ENCODE data around the gene CSF1R.

CSF1R gene

DNA sequence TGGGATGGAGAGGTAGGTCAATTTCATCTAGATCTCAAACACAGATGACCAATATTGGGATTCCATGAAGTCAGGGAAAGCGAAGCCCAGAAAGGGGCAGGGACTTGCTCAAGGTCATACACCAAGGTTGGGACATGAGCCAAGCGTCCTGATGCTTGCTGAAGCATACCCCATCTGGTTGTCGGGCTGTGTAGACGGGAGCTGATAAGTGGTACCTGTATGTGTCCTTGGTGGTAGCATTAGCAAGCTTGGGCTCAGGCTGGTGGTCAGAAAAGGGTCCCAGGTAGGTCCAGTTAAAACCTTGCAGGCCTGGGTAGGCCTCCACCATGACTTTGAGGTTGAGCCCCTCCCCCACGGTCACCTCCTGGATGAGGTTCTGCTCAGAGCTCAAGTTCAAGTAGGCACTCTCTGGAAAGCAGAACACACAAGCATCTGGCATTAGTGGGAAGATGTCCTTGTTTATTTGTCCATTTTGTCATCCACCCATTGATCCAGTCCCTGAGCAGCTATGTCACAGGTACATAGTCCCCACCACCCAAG, 13.2 kb downstream of the CSF1R start:
- DNase-seq (ENCODE audit: low read depth in 2 of 2, low spot score in 1 of 2), result no peak

DNA sequence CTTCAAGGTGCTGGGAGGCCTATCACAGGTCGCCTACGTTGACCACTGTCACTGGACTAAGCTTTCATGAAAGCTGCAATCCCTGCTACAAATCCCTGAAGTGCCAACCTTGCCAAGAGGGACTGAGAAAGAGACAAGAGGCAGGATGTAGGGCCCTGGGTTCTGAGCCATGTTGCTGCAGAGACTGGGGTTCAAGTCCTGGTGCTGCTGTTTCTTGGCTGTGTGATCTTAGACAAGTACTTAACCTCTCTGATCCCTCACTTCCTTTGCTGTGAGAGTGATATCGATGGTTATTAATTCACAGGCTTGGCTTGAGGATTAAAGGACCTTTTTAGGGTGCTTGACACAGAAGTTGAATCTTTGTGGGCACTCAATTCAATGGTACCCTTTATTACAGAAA, 15.5 kb downstream of the CSF1R start:
- no peak for DNase-seq (ENCODE audit: low read depth in 2 of 2, low spot score in 1 of 2)

DNA sequence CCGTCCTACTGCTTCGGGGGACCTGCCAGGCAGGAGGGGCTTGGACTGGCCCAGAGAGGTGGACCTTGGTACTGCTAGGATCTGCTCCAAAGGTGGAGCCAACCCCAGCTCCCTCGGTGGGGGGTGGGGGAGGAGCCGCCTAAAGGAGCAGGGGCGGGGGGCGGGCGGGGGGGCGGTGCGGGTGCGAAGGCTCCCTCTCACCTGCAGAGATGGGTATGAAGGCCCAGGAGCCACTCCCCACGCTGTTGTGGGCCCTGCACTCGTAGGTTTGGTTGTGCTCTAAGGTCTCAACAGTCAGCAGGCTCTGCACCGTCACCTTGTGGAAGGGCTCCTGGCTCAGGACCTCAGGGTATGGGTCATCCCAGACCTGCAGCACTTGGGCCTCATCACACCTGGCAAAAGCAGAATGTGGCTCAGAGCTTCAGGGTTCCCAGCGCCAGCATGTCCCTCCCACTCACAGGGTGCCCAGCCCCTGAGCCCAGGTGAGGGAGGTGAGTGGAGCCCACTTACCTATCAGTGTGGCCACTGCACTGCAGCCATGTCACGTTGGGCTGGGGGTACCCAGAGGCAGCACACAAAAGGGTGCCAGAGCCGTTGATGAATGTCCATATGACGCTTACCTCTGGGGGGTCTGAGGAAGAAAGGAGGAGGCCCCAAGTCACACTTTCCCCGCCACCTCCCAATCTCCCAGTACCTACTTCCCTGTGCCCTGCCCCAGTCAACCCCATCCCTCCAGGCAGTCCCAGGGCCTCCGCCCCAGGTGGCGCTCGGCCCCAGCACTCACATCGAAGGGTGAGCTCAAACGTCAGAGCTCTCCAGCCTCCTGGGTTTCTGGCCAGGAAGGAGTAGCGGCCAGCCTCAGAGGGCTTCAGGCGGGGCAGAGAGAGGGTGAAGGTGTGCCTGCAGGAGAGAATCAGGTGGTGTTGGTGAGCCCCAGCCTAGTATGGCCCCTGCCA, 16.4 kb downstream of the CSF1R start:
- DNase-seq (ENCODE audit: low read depth in 2 of 2, low spot score in 1 of 2), result no peak

DNA sequence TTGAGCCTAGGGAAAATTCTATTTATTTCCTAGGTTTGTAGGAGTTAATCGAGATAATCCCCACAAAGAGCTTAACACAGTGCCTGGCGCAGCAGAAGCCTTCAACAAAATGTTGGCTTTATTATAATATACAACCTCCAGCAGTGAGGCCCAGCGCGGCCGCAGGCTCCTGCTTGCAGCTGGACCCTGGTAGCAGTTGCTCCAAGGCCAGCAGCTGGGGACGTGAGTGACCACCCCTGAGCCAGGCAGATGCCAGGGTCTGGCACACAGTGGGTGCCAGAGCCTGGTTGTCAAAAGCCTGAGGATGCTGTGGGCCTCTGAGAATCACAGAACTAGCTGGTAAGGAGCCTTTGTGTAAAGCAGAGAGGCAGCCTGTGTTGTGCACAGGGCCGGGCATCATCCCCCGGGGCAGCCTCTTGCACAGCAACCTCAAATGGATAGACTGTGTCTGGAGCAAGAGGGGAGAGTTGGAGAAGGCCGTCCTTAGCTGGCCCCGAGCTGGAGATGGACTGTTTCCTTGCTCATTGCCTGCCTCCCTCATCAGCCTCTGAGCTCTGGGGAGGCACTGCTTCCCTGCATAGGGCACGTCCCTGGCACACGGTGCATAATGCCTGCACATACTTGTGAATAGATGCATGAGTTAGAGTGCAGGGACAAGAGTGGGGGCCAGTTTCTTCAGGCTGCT, 17.3 kb downstream of the CSF1R start:
- DNase-seq (ENCODE audit: low read depth in 2 of 2, low spot score in 1 of 2), result no peak

DNA sequence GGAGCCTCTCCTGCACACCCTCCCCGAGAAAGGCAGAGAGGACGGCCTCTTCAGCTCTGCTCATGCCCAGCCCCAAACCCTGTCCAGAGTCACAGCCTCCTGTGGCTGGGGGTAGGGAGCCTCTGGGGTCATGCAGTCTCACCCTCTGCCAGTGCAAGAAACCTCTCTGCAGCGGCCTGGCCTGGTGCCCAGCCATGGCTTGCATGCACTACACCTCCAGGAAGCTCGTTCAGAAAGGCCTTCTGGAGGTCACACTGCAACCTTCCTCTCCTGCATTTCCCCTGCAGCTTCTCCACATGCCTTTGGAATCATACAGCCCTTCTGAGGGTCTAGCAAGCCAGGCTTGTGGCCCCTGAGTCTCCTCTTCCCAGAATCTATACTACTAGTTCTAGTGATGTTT, 17.9 kb downstream of the CSF1R start:
- DNase-seq (ENCODE audit: low read depth in 2 of 2, low spot score in 1 of 2), result no peak

DNA sequence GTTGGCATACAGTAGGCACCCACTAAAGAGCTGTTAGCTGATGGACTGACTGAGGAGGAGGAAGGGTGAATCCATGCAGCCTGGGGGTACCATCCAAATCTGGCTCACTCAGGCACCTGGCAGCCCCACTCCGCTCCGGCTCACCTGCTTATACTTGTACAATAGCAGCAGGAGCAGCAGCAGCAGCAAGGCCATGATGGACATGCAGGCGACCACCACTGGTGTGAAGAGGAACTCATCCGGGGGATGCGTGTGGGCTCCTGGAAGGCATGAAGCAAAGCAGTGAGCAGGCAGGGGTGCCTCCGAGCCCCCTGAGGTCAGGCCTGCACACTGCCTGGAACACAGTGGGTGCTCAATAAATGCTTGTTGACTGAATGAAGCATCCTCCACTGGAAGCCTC, 18.3 kb downstream of the CSF1R start:
- no peak for DNase-seq (ENCODE audit: low read depth in 2 of 2, low spot score in 1 of 2)

DNA sequence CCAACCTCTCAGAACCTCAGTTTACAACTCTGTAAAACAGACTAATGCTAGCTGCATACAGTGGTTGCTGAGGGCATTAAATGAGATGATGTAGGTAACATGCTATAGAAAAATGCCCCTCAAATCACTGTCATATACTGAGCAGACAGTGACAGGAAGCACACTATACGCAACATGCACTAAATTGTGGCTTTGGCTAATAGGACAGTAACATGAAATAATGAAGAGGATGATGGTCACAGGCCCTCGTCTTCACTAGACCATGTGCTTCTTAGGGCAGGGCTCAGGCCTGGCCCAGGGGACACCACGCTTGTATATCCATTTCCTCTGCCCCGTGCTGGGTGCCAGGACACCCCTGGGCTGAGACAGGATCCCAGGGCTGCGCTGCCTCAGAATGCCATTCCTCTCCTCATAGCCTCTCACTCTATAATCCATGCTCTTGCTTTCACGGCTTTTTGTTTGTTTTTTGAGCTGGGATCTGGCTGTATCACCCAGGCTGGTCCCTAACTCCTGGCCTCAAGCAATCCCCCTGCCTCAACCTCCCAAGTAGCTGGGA, 18.9 kb downstream of the CSF1R start:
- no peak for DNase-seq (ENCODE audit: low read depth in 2 of 2, low spot score in 1 of 2)

DNA sequence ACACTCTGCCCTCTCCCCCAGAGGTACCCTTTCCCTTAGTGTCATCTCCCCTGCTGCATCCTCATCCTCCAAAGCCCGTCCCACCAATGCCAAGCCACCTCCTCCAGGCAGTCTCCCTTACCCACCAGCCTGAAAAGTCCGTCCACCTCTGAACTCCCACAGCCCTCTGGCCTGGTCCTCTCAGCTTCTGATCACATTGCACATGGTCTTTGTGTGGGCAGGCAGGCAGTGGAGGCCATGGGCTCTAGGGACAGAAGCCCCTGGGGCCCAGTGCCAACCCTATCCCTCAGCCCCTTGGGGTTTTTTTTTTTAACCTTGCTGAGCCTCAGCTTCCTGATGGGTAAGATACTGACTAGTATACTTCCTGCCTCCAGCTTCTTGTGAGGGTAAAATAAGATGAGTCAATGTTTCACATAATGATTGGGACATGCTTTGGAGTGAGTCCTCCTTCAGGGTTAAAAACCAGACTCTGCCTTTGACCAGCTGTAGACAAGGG, 19.4 kb downstream of the CSF1R start:
- DNase-seq (ENCODE audit: low read depth in 2 of 2, low spot score in 1 of 2), result no peak

DNA sequence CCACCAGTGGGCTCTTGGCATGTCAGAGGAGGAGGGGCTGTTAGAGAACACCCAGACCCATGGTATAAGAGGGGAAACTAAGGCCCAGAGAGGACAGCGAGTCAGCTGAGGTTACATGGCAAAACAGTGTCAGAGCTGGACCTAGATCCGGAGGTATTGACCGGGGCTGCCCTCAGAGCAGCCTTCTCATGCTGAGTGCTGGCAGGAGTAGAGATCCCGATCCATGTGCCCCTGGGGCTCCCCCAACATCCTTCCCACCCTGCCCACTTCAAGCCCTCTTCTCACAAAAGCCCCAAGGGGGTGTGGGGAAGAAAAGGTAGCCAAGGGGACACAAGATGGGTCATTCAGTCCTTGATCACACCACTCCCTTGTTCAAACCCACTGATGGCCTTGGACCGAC, 19.9 kb downstream of the CSF1R start:
- no peak for DNase-seq (ENCODE audit: low read depth in 2 of 2, low spot score in 1 of 2)

DNA sequence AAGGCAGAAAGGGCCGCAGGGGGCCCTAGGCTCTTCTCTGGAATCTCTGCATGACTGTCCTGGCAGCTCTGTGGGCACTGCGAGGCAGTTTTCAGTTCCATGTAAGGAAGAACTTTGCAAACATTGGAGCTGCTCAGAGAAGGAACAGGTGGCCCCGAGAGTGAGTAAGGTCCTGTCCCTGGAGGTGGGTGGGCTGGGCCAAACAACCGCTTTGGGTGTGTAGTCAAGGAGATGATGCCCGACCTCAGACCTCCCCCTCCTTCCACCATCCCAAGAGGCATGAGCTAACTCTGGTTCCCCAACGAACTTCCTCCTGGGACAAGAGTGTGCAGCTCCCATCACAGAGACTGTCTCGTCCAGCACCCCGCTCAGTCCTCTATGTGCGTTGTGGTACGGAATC, 20.5 kb downstream of the CSF1R start:
- no peak for DNase-seq (ENCODE audit: low read depth in 2 of 2, low spot score in 1 of 2)

DNA sequence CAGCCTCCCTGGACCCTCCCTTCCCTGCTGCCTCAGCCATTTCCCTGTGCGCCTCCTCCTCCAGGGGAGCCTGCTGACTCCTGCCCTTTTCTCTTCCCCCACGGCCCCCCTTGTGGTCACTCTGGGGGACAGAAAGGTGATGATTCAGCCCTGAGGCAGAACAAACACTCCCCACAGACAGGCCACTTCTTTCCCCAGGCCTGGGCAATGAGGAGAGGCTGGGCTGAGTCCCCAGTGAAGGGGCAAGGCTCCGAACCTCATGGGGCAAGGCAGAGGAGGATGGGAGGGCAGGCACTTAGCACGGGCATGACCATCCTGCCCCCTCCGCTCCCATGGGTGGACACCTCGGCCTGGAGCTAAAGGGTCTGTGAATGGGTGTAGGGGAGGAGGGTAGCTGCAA, 21.0 kb downstream of the CSF1R start:
- no peak for DNase-seq (ENCODE audit: low read depth in 2 of 2, low spot score in 1 of 2)

DNA sequence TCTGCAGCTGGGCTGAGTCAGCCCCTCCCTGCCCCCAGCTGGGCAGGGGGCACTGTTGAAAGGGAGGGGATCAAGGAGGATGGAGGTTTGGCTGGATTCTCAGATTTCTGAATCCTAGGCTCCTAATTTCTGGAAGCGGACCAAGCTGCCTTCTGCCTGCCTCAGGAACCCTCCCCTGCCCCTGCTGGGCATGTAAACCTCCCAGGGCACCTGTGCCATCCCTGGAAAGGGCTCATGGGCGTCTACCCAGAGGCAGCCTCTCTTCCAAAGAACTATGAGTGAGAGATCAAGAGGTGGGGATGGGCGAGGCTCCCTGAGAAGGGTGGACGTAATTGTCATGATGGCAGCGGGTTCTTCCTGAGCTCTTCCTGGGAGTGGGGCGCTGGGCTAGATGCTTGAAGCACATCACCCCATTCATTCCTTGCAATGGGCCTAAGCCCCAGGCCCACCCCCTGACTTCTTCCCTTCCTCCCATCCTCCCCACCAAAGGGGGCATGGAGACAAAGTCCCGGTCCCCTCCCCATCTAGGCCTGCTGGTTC, 21.6 kb downstream of the CSF1R start:
- DNase-seq (ENCODE audit: low read depth in 2 of 2, low spot score in 1 of 2), result no peak

DNA sequence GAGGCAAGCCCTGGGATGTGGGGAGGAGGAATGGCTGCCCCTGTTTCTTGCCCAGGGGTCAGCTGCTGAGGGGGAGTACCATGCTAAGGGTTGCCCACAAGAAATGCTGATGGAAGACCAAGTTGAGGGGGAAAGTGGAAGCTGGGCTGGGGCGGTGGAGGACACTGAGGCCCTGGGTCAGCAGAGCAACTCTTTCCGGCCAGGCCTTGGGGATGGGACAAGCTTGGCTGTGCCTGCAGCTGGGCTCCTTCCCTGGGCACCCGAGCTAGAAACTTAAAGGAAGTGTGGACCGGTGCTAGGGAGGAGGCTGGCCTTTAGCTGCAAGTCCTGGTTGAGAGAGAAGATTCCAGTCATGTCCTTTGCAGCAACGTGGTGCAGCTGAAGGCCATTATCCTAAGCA, 22.7 kb downstream of the CSF1R start:
- DNase-seq (ENCODE audit: low read depth in 2 of 2, low spot score in 1 of 2), result no peak

DNA sequence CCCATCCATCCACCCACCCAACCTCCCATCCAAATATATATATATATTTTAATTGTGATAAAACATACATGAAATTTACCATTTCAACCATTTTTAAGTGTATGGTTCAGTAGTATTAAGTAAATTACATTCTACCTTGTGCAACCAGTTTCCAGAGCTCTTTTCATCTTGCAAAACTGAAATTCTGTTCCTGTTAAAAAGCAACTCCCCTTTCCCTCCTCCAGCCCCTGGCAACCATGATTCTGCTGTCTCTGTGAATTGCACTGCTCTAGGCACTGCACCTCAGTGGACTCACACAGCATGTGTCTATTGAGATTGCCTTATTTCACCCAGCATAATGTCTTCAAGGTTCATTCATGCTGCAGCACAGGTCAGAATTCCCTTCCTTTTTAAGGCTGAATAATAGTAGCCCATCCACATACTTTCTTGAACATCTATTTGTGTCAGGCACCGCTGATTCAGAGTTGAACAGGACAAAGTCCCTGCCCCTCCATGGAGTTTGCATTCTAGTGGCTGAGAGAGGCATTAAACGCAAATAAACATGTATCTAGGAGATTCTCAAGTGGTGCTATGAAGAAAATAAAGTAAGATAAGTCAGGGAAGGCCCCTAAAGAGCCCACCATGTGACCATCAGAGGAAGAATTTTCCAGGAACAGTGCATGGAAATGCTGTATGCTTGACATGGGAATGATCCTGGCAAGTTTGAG, 24.0 kb downstream of the CSF1R start:
- no peak for DNase-seq (ENCODE audit: low read depth in 2 of 2, low spot score in 1 of 2)

DNA sequence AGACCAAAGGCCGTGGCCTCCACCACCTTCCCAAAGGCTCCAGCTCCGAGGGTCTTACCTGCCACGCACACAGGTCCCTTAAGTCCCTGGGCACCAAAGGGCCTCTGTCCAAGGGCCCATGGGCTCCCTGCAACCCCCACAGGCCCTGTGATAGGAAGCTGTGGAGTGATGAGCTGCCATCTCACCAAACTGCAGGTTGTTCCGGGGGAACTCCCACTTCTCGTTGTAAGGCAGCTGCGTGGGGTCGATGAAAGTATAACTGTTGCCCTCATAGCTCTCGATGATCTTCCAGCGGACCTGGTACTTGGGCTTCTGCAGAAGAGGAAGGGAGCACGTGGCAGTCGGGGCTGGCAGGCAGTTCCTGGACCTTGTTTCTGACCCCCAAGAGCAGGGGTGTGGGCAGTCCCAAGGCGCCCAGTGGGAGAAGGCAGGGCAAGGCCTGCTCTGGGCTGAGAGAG, 24.8 kb downstream of the CSF1R start:
- DNase-seq (ENCODE audit: low read depth in 2 of 2, low spot score in 1 of 2), result no peak

DNA sequence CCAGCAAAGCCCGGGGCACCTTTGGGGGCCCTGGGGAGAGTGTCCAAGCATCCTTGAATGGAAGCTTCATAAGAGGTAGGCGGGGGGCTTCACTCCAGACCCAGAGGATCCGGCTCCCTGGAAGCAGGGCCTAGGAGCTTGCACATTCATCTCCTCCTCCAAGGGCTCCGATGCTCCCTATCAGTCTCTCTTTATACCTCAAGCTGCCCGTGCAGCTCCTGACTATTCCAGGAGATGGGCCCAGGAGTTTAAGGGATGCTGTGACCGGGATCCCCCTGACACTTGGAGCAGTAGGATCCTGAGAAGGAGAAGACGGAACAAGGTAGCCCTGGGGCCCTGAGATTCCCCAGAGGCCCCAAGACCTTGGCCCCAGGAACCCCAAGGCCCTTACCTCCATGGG, 25.9 kb downstream of the CSF1R start:
- DNase-seq (ENCODE audit: low read depth in 2 of 2, low spot score in 1 of 2), result no peak

DNA sequence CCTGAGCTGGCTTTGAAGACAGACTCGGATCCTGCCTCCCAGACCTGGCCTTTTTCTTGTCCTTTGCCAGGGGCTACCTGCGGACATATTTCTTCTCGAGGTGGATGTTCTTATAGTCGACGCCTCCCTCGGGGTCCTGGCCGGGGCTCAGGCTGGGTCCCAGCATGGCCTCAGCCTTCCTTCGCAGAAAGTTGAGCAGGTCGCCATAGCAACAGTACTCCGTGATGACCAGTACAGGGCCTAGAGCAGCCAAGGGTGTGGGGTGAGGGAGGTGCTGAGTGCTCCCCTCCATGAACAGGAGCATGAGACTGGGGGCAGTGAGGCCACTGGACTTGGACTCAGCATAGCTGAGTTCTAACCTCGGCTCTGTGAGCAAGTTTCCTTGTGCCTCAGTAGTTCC, 26.7 kb downstream of the CSF1R start:
- DNase-seq (ENCODE audit: low read depth in 2 of 2, low spot score in 1 of 2), result no peak

DNA sequence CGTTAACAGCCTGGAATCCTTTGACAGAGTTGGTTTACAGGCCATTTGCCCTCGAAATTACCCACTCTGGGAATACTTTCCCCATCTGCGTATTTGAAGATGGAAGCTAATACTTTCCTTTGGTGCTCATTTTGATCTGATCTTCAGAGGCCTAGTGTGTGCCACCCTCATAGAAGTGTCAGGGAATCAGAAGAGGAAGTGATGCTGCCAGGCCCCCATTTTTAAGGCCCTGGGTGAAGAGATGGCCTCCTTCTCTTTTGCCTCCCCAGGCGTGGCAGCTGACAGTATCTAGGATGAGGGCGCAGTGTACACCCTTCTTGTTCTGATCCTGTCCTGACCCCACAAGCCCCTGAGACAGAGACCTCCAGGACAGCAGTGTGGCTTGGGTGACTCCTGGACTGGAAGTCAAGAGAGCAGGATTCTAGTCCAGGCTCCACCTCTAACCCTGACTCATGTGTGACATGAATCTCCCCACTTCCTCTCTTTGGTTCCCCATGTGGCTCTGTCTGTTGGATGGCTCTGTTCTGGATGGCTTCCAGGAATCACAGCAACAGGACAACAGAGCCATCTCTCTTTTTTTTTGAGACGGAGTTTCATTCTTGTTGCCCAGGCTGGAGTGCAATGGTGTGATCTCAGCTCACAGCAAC, 27.8 kb downstream of the CSF1R start:
- no peak for DNase-seq (ENCODE audit: low read depth in 2 of 2, low spot score in 1 of 2)

DNA sequence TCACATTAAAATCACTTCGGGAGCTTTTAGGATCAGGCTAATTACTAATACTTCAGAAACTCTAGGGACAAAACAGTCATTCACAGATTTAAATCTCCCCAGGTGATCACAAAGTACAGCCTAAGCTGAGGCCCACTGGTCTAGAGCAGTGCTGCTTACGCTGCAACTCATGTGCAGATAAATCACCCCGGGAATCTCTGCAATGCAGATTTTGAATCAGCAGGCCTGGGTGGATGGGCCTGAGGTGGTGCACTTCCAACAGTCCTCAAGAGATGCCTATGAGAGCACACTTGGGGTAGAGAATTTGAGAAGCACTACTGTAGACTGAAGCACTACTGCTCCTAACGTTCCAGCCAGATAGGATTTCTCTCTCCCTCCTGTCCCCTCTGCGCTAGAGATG, 28.4 kb downstream of the CSF1R start:
- DNase-seq (ENCODE audit: low read depth in 2 of 2, low spot score in 1 of 2), result no peak

DNA sequence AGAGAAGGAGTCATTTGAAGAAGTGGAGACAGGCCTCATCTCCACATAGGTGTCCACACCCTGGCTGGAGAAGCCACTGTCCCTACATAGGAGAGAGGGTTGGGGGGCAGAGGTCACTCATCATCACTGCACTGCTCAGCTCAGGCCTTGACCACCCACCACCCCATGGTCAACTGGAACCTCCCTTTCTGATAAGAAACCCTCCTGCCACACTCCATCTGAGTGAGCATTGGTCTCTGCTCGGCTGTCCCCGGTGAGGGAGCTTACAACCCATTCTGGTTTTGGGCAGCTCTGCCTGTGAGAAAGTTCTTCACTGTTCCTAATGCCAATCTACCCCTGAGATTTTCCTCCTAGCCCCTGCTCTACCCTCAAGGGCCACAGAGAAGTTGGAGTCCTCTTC, 28.8 kb downstream of the CSF1R start:
- no peak for DNase-seq (ENCODE audit: low read depth in 2 of 2, low spot score in 1 of 2)

Data from stimulated activated CD8-positive, alpha-beta memory T cell treated with anti-CD3 and anti-CD28 coated beads, Interleukin-4, amount 100 ng/mL, for 4 hours (primary cell).